ENCODE measurements around the gene SIT1. TPM values are rescaled to one million over a fixed set of nuclear protein-coding genes. Genes with fewer than 3 reads are reported as not detected.

SIT1 gene
- polyA plus RNA-seq, 3 donors: 0.27 to 0.36 TPM; not detected in 1

- peaks cover 10 to 14% of the 10 kb centered on the region in 2 donors for H3K36me3 ChIP-seq (replicated peaks in 1 of 2; ENCODE audit: control insufficient read depth in 1 of 2, insufficient read depth in 2 of 2, low read length in 2 of 2)
- Mint-ChIP-seq H3K9me3 (peaks cover 0 to 3% (median 0%) of the 10 kb centered on the region in 7 donors), H3K27me3 (ENCODE audit: low read depth in 3 of 3) (peaks cover 0 to 7% (median 6%) of the 10 kb centered on the region in 3 donors), H3K4me1 (peaks cover 55% of the 10 kb centered on the region), H3K36me3 (peaks cover 19 to 27% of the 10 kb centered on the region in 2 donors), H3K27ac (peak overlapping the region in 2 of 7 donors; percentile 17 to 70), H3K4me3 (peak overlapping the region in 1 of 2 donors; percentile 39)
- no peaks in the 10 kb centered on the region for H3K9me3 ChIP-seq (replicated peaks in 1 of 2; ENCODE audit: control insufficient read depth in 1 of 2, insufficient read depth in 1 of 2, low read length in 2 of 2)
- no peak overlapping the region for H2AFZ ChIP-seq (ENCODE audit: insufficient read depth, low read depth, low read length, poor library complexity, severe bottlenecking)
- no peaks in the 10 kb centered on the region for H4K20me1 ChIP-seq (ENCODE audit: insufficient read depth, low read length)
- WGBS (ENCODE audit: insufficient coverage): 82% methylated on average over 7 of the region's 7 CpGs
- H3K4me2 ChIP-seq (replicated peaks; ENCODE audit: extremely low read depth, low read length, poor library complexity, severe bottlenecking): no peak overlapping the region
- H3K9ac ChIP-seq (ENCODE audit: insufficient read depth, low read length, poor library complexity, severe bottlenecking): no peak overlapping the region
- DNase-seq: no peak
- intact Hi-C loops (cut with micrococcal nuclease): no loop called here
- peak overlapping the region in 1 of 2 donors; percentile 43 for H3K27ac ChIP-seq (ENCODE audit: low read depth in 1 of 2, low read length in 2 of 2)
- H3K27me3 ChIP-seq (ENCODE audit: control insufficient read depth in 2 of 2, insufficient read depth in 2 of 2, low read length in 2 of 2): no peaks in the 10 kb centered on the region
- peaks cover 36 to 55% of the 10 kb centered on the region in 2 donors for H3K4me1 ChIP-seq (ENCODE audit: control insufficient read depth in 1 of 2, insufficient read depth in 2 of 2, low read length in 2 of 2)
- H3K79me2 ChIP-seq (ENCODE audit: insufficient read depth, low read length): peaks cover 38% of the 10 kb centered on the region
- TF ChIP-seq CTCF (IDR thresholded peaks at IDR 0.05): no peak
- no peak overlapping the region for H3K4me3 ChIP-seq (replicated peaks in 1 of 3; ENCODE audit: low read depth in 2 of 3, low read length in 3 of 3)
These were observed 11.7 kb upstream of the SIT1 start for GRCh38 chr9:35662437-35662836.

GRCh38 chr9:35661756-35662350 lies 11.1 kb upstream of the SIT1 start:
- H2AFZ ChIP-seq (ENCODE audit: insufficient read depth, low read depth, low read length, poor library complexity, severe bottlenecking): no peak overlapping the region
- no peak for DNase-seq
- peaks cover 61% of the 10 kb centered on the region for H3K4me1 Mint-ChIP-seq
- H3K36me3 Mint-ChIP-seq: peaks cover 19 to 27% of the 10 kb centered on the region in 2 donors
- H3K27me3 Mint-ChIP-seq (ENCODE audit: low read depth in 3 of 3): peaks cover 0 to 7% (median 6%) of the 10 kb centered on the region in 3 donors
- peaks cover 10 to 14% of the 10 kb centered on the region in 2 donors for H3K36me3 ChIP-seq (replicated peaks in 1 of 2; ENCODE audit: control insufficient read depth in 1 of 2, insufficient read depth in 2 of 2, low read length in 2 of 2)
- no peaks in the 10 kb centered on the region for H3K27me3 ChIP-seq (ENCODE audit: control insufficient read depth in 2 of 2, insufficient read depth in 2 of 2, low read length in 2 of 2)
- no peaks in the 10 kb centered on the region for H4K20me1 ChIP-seq (ENCODE audit: insufficient read depth, low read length)
- H3K9ac ChIP-seq (ENCODE audit: insufficient read depth, low read length, poor library complexity, severe bottlenecking): no peak overlapping the region
- no peak overlapping the region for H3K4me2 ChIP-seq (replicated peaks; ENCODE audit: extremely low read depth, low read length, poor library complexity, severe bottlenecking)
- no peaks in the 10 kb centered on the region for H3K9me3 ChIP-seq (replicated peaks in 1 of 2; ENCODE audit: control insufficient read depth in 1 of 2, insufficient read depth in 1 of 2, low read length in 2 of 2)
- peak overlapping the region in 5 of 7 donors; percentile 12 to 58 (median 25) for H3K27ac Mint-ChIP-seq
- peaks cover 0 to 2% (median 0%) of the 10 kb centered on the region in 7 donors for H3K9me3 Mint-ChIP-seq
- intact Hi-C loops (cut with micrococcal nuclease): no loop called here
- TF ChIP-seq CTCF (IDR thresholded peaks at IDR 0.05): no peak
- WGBS (ENCODE audit: insufficient coverage): 42% methylated on average over 2 of the region's 3 CpGs
- peaks cover 38% of the 10 kb centered on the region for H3K79me2 ChIP-seq (ENCODE audit: insufficient read depth, low read length)
- H3K4me1 ChIP-seq (ENCODE audit: control insufficient read depth in 1 of 2, insufficient read depth in 2 of 2, low read length in 2 of 2): peaks cover 42 to 61% of the 10 kb centered on the region in 2 donors
- H3K27ac ChIP-seq (ENCODE audit: low read depth in 1 of 2, low read length in 2 of 2): peak overlapping the region in 1 of 2 donors; percentile 43
- no peak overlapping the region for H3K4me3 ChIP-seq (replicated peaks in 1 of 3; ENCODE audit: low read depth in 2 of 3, low read length in 3 of 3)
- no peak overlapping the region for H3K4me3 Mint-ChIP-seq
